ENCODE results near the gene PAF1. TPM values are rescaled to one million over a fixed set of nuclear protein-coding genes. Genes with fewer than 3 reads are reported as not detected.

Gene PAF1
- total RNA-seq, 4 donors from 2014 or later: 22.2 to 47.3 (median 37.7) TPM

- H3K4me3 ChIP-seq: no peak overlapping the region
- DNase-seq: no peak
- H3K36me3 ChIP-seq: peaks cover 0 to 13% (median 0%) of the 10 kb centered on the region in 3 donors
- TF ChIP-seq CTCF (IDR thresholded peaks at IDR 0.05) (no peak), POLR2A (IDR thresholded peaks at IDR 0.05) (no peak)
- no peak overlapping the region for H3K27ac ChIP-seq
- H3K9me3 ChIP-seq: no peaks in the 10 kb centered on the region
- H3K27me3 ChIP-seq: no peaks in the 10 kb centered on the region
- peaks cover 0 to 35% (median 6%) of the 10 kb centered on the region in 4 donors for H3K4me1 ChIP-seq
Observed at GRCh38 chr19:39416152-39417120, 25.5 kb upstream of the PAF1 start.

GRCh38 chr19:39415111-39416046, 24.5 kb upstream of the PAF1 start:
- Histone ChIP-seq H3K9me3 (no peaks in the 10 kb centered on the region), H3K27ac (peak overlapping the region in 3 of 4 donors; percentile 38 to 100 (median 87)), H3K36me3 (peaks cover 0 to 13% (median 0%) of the 10 kb centered on the region in 3 donors), H3K4me3 (peak overlapping the region in 1 of 4 donors; percentile 78), H3K27me3 (no peaks in the 10 kb centered on the region), H3K4me1 (peaks cover 0 to 45% (median 14%) of the 10 kb centered on the region in 4 donors)
- no peak for DNase-seq
- TF ChIP-seq POLR2A (IDR thresholded peaks at IDR 0.05): no peak
- no peak for TF ChIP-seq CTCF (IDR thresholded peaks at IDR 0.05)

DNA sequence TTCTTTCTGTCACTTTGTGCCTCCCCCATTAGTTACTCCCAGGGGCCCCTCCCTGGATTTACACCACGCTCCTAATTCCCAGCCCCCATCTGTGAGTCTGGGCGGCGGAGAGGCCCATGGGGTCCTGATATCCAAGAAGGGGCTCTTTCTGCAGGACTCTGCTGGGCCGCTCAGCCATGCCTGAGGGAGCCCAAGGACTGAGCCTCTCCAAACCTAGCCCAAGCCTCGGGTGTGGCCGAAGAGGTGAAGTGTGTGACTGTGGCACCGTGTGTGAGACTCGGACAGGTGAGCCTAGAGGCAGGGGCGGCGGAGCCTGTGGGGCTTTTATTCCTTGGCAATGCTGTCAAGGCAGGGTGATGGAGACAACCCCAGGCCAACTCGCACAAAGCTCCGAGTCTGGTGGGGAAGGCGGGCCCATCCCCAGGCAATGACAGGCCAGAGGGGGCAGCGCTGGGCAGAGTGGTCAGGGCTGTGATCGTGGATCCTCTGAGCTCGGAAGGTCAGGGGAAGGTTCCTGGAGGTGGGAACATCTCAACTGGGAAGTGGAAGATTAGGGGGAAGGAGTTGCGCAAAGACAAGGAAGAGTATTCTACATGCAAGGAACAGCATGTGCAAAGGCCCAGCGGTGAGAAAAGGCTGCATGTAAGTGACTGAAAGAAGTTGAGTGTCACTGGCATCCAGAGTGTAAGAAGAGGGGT, 23.2 kb upstream of the PAF1 start:
- Histone ChIP-seq H3K4me3 (peak overlapping the region; percentile 62 to 91 (median 75)), H3K4me1 (peaks cover 0 to 47% (median 14%) of the 10 kb centered on the region in 4 donors), H3K36me3 (peaks cover 0 to 8% (median 0%) of the 10 kb centered on the region in 3 donors), H3K27me3 (no peaks in the 10 kb centered on the region), H3K27ac (peak overlapping the region; percentile 87 to 100 (median 100)), H3K9me3 (no peaks in the 10 kb centered on the region)
- DNase-seq: peak in 1 of 3 donors; percentile 53
- TF ChIP-seq POLR2A (IDR thresholded peaks at IDR 0.05) (no peak), CTCF (IDR thresholded peaks at IDR 0.05) (no peak)

GRCh38 chr19:39413272-39413910, 22.5 kb upstream of the PAF1 start:
- Histone ChIP-seq H3K36me3 (peaks cover 0 to 9% (median 0%) of the 10 kb centered on the region in 3 donors), H3K4me1 (peaks cover 0 to 47% (median 14%) of the 10 kb centered on the region in 4 donors), H3K4me3 (peak overlapping the region; percentile 62 to 91 (median 75)), H3K27me3 (no peaks in the 10 kb centered on the region), H3K27ac (peak overlapping the region; percentile 87 to 100 (median 100)), H3K9me3 (no peaks in the 10 kb centered on the region)
- DNase-seq: peak; percentile 49 to 75 (median 70)
- TF ChIP-seq CTCF (IDR thresholded peaks at IDR 0.05): no peak
- TF ChIP-seq POLR2A (IDR thresholded peaks at IDR 0.05): no peak

Data from Peyer's patch (tissue), 4 donors.